Activated T-cell treated with anti-CD3 and anti-CD28 coated beads, Interleukin-2, amount 50 U/mL, for 24 hours (primary cell): Measurements from ENCODE around the gene IFI35.

Source experiments
- DNase-seq: peaks from one replicate; pipeline ENCODE4 v3.0.0-alpha.2; 2020
- H3K27ac Mint-ChIP-seq: 2 replicates; pipeline ENCODE4 v1.8.0; 2020; ENCODE audit warnings: mild to moderate bottlenecking, mixed read lengths
- H3K27me3 Mint-ChIP-seq: 2 replicates; pipeline ENCODE4 v1.8.0; 2020; ENCODE audit warnings: mixed read lengths
- H3K36me3 Mint-ChIP-seq: 2 replicates; pipeline ENCODE4 v1.8.0; 2020; ENCODE audit warnings: low read depth, mixed read lengths
- H3K4me1 Mint-ChIP-seq: 2 replicates; pipeline ENCODE4 v1.8.0; 2020; ENCODE audit warnings: low read depth, mixed read lengths
- H3K4me3 Mint-ChIP-seq: 2 replicates; pipeline ENCODE4 v1.8.0; 2020; ENCODE audit warnings: mild to moderate bottlenecking, moderate library complexity, mixed read lengths
- H3K9me3 Mint-ChIP-seq: 2 replicates; pipeline ENCODE4 v1.8.0; 2020; ENCODE audit warnings: mixed read lengths

The IFI35 gene

DNA sequence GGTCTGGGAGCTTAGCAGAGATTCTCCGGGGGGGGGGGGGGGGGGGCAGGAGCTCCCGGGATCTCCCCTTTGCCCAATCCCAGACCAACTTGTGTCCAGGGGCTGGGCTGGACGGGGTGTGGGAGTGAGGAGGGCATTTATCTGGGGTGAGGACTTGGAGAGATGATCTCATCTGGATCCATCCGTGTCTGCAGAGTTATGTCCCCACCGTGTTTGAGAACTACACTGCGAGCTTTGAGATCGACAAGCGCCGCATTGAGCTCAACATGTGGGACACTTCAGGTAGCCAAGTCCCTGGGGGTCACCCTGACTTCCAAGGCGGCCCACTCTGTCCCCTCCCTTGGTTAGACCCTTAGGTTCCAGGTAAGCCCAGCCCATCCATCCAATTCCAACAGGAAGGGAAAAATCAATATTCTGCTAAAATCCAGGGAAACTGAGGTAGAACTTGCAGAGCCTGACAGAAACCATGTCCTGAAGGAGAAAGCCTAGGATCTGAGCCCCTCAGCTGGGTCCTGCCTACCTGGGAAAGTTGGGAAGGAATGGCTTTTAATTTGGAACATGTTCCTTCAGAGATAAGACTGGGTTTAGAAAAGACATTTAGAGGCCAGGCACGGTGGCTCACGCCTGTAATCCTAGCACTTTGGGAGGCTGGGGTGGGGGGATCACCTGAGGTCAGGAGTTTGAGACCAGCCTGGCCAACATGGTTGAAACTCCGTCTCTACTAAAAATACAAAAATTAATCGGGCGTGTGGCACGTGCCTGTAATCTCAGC is 19.4 kb downstream of the IFI35 start:
- Mint-ChIP-seq H3K27me3 (peaks cover 2% of the 10 kb centered on the region), H3K4me1 (peaks cover 17% of the 10 kb centered on the region), H3K9me3 (no peaks in the 10 kb centered on the region), H3K27ac (no peak overlapping the region), H3K4me3 (no peak overlapping the region), H3K36me3 (no peaks in the 10 kb centered on the region)
- DNase-seq: no peak

DNA sequence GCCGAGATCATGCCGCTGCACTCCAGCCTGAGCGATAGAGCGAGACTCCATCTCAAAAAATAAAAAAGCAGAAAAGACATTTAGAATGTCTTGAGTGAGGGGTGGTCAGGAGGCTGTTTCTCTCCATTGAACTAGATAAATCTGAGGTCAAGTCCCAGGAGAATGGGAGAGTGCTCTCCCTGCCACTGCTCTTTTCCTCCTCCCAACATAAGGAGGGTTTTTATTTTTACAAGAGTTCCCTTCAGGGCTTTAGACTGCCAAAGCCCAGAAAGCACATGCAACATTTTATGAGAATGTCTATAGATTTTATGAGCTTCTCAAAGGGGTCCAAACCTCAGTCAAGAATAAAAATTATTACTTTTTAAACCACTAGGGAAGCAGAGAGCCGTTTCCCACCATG is 20.0 kb downstream of the IFI35 start:
- no peak overlapping the region for H3K4me3 Mint-ChIP-seq
- H3K27ac Mint-ChIP-seq: no peak overlapping the region
- DNase-seq: no peak
- H3K36me3 Mint-ChIP-seq: no peaks in the 10 kb centered on the region
- H3K4me1 Mint-ChIP-seq: peaks cover 13% of the 10 kb centered on the region
- H3K27me3 Mint-ChIP-seq: peaks cover 2% of the 10 kb centered on the region
- H3K9me3 Mint-ChIP-seq: no peaks in the 10 kb centered on the region

DNA sequence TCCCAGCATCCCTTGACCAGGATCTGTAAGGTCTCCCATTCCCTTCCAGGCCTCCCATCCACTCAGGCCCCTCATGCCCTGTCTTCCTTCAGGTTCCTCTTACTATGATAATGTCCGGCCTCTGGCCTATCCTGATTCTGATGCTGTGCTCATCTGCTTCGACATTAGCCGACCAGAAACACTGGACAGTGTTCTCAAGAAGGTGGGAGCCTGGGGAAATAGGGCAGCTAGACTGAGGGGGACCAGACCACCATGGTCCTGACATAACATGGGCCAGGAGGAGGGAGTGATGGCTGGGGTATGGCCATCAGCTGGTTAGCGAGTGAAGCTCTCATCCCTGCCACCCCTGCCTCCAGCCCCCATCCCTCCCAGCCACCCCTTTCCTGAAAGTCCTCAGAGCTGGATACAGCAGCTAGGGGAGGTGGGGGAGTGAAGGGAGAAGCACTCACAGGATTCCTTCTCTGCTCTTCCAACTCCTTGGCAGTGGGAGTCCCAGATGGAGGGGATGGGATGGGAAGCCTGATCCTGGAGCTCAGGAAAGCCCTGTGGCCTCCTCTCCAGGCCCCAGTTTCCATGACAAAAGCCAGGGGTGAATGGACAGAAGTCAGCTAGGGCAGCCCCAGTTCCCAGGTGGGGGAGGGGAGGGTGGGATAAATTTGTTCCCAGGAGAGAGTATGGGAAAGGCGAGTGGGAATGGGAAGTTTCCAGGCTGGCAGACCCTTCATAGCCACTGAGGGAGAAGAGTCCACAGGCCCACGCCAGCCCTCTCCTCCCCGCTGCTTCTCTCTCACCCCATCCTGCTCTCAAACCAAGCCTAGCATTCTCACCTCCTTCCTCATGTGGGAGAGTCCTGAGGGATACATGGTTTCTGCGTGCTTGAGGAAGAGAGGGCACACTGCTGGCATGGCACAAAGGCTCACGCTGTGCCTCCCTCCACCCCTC is 20.8 kb downstream of the IFI35 start:
- Mint-ChIP-seq H3K27me3 (peaks cover 2% of the 10 kb centered on the region), H3K9me3 (no peaks in the 10 kb centered on the region), H3K27ac (no peak overlapping the region), H3K36me3 (no peaks in the 10 kb centered on the region), H3K4me1 (peaks cover 10% of the 10 kb centered on the region), H3K4me3 (no peak overlapping the region)
- DNase-seq: no peak

DNA sequence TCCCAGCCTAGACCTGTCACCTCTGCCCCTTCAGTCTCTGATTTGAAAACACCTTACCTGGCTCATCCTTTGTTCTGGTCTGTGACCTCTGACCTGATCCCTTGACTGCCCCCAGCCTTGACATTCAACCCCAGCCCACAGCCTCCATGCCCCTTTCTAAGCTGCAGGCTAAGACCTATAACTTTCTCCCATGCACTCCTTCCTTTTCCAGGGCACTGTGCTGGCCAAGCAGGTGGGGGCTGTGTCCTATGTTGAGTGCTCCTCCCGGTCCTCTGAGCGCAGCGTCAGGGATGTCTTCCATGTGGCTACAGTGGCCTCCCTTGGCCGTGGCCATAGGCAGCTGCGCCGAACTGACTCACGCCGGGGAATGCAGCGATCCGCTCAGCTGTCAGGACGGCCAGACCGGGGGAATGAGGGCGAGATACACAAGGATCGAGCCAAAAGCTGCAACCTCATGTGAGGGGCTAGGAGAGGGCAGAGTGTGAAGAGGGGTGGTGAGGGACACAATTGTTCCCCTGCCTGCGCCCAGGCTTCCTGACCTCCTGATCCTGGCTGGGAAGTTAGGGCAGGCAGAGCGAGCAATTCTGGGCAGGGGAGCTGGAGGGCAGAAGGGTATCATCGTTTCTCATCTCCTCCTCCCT is 21.8 kb downstream of the IFI35 start:
- H3K27ac Mint-ChIP-seq: no peak overlapping the region
- no peaks in the 10 kb centered on the region for H3K9me3 Mint-ChIP-seq
- no peaks in the 10 kb centered on the region for H3K36me3 Mint-ChIP-seq
- H3K4me1 Mint-ChIP-seq: peaks cover 10% of the 10 kb centered on the region
- DNase-seq: no peak
- H3K27me3 Mint-ChIP-seq: peaks cover 2% of the 10 kb centered on the region
- H3K4me3 Mint-ChIP-seq: no peak overlapping the region

DNA sequence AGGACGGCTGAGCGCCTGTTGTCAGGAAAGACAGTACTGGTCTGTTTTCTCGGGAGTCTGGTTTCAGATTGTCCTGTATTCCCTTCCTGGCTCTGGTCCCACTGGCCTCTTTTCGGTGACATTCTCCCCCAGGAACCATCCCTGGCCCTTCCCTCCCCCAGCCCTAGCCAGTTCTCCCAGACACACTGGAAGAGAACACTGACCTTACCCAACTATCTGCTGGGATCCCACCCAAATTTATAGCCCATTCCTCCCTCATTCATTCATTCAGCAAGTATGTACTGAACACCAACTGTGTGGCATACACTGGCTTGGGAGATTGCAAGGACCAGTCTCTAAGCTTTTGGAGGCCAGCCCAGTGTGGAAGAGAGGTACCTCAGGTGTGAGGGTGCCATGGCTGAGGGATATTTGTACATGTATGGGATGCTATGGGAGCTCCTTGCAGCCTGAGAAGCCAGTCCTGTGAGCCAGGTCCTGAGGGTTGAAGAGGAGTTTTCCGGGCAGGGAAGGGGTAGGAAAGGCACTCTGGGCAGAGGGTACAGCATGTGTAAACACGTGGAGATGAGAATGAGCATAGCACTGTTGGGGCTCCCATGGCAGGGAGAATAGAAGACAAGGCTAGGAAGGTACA is 23.7 kb downstream of the IFI35 start:
- Mint-ChIP-seq H3K27ac (no peak overlapping the region), H3K36me3 (no peaks in the 10 kb centered on the region), H3K4me1 (peaks cover 2% of the 10 kb centered on the region), H3K4me3 (no peak overlapping the region), H3K9me3 (no peaks in the 10 kb centered on the region), H3K27me3 (no peaks in the 10 kb centered on the region)
- DNase-seq: no peak

DNA sequence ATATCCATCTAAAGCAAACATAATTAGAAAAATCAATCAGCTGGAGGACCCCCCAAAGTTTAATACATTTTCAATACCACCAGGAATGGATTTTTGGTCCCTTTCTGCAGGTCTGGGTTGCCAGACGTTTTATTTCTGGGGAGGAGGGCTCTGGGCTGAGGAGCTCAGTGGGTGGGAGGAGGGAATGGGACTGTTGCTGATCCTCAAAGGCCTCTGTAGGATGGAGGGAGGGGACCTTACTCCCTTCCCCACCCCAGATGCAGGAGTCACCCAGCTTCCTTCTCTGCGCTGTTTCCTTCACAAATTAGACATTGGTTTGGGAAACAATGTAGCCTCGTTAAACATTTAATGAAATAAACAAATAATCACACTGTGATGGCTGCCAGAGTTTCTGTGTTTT is 25.1 kb downstream of the IFI35 start:
- no peaks in the 10 kb centered on the region for H3K4me1 Mint-ChIP-seq
- H3K4me3 Mint-ChIP-seq: no peak overlapping the region
- H3K27me3 Mint-ChIP-seq: no peaks in the 10 kb centered on the region
- H3K9me3 Mint-ChIP-seq: no peaks in the 10 kb centered on the region
- no peak overlapping the region for H3K27ac Mint-ChIP-seq
- DNase-seq: no peak
- no peaks in the 10 kb centered on the region for H3K36me3 Mint-ChIP-seq

DNA sequence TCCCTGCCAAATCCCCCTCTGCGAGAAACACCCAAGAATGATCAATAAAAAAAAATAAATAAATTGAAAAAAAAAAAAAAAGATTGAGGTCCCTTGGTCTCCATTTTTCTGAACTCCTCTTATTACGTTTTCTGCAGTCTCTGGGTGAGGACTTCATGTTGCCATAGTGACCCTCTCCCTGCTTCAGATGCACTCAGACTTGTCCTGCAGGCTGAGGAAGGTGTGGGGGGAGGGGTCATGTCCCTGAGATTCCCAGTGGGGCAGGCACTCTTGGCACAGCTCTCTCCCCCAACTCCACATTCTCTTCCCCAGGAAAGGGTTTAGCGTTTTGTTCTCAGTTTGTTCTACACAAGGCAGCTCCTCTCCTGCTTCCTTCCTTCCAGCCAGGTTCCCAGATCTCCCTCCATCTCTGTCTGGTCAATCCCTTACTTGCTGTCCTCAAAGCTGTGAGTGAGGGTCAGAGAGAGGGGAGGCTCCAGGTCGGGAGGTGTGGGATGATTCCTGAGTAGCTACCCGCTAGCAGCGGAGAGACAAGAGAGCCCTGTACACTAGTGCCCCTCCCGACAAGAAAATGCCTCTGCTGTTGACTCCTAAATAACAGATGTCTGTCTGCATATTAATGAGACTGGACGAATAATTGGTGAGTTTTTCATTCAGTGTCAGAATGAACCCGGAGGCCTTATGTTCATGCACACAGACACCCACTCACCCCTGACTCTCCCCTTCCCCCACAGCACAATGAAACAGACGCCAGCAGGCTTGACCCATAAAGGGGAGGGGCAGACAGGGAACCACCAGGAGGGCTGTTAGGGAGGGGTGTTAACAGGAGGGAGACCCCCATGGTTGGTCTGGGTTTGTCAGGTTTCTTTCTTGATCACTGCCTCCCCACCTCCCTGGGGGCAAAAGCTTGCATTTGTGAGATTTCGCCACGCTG is 27.6 kb downstream of the IFI35 start:
- Mint-ChIP-seq H3K4me3 (no peak overlapping the region), H3K27ac (peak overlapping the region; percentile 8), H3K9me3 (no peaks in the 10 kb centered on the region), H3K4me1 (no peaks in the 10 kb centered on the region), H3K36me3 (no peaks in the 10 kb centered on the region), H3K27me3 (no peaks in the 10 kb centered on the region)
- no peak for DNase-seq

DNA sequence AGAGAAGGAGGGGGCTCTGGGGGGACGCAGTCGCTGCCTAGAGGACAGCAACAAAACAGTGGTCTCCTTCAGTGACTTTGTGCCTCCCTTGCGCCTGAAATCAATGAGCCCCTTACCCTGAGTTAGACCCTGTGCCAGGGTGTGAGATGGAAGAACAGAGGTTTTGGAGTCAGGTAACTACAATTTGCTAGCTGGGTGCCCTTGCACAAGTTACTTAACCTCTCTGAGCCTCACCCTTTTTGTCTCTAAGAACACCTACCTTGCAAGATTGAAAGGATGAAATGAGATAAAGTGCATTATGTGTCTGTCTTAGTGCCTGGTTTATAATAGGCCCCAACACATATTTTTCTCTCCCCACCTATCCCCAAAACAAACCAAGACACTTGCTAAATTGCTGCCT is 28.3 kb downstream of the IFI35 start:
- no peak for DNase-seq
- H3K4me1 Mint-ChIP-seq: no peaks in the 10 kb centered on the region
- no peaks in the 10 kb centered on the region for H3K36me3 Mint-ChIP-seq
- H3K9me3 Mint-ChIP-seq: no peaks in the 10 kb centered on the region
- H3K4me3 Mint-ChIP-seq: no peak overlapping the region
- H3K27ac Mint-ChIP-seq: no peak overlapping the region
- H3K27me3 Mint-ChIP-seq: no peaks in the 10 kb centered on the region

DNA sequence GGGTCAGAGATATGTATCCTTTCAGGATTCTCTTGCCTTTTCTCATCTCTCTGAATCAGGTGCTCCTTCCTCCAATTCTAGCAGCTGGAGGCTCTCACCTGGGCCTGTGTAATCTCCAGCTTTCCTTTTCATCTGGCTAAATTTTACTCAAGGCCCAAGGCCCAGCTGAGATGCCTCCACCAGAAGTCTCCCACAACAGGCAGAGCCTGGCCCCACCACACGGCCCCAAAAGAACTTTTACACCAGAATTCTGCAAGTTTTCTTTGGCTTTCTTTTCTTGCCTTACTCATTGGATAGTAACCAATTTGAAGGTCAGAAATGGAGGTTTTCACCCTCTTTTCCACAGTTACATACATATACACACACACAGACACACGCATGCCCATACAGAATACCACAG is 33.1 kb downstream of the IFI35 start:
- peaks cover 16% of the 10 kb centered on the region for H3K36me3 Mint-ChIP-seq
- no peak overlapping the region for H3K4me3 Mint-ChIP-seq
- no peak for DNase-seq
- no peaks in the 10 kb centered on the region for H3K27me3 Mint-ChIP-seq
- no peaks in the 10 kb centered on the region for H3K9me3 Mint-ChIP-seq
- H3K4me1 Mint-ChIP-seq: no peaks in the 10 kb centered on the region
- no peak overlapping the region for H3K27ac Mint-ChIP-seq

DNA sequence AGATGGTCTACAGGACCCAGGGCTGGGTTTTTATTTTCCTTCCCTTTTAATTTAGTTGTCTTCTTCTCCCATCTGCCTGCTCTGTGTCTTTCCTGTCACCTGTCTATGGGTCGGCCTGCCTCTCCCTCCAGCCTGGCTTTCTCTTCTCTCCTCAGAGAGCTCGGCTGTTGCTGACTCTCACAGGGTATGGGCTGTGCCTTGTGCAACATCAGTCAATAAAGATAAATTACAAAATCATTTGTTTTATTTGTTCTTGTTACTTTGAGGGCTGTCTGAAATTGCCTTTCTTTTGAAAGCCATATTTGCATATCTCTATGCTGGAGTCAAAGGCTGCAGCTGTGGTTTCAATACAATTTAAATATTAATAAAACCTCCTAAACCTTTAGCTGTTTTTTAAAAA is 34.1 kb downstream of the IFI35 start:
- Mint-ChIP-seq H3K4me1 (no peaks in the 10 kb centered on the region), H3K27me3 (no peaks in the 10 kb centered on the region), H3K36me3 (peaks cover 26% of the 10 kb centered on the region), H3K27ac (no peak overlapping the region), H3K9me3 (no peaks in the 10 kb centered on the region), H3K4me3 (no peak overlapping the region)
- no peak for DNase-seq

DNA sequence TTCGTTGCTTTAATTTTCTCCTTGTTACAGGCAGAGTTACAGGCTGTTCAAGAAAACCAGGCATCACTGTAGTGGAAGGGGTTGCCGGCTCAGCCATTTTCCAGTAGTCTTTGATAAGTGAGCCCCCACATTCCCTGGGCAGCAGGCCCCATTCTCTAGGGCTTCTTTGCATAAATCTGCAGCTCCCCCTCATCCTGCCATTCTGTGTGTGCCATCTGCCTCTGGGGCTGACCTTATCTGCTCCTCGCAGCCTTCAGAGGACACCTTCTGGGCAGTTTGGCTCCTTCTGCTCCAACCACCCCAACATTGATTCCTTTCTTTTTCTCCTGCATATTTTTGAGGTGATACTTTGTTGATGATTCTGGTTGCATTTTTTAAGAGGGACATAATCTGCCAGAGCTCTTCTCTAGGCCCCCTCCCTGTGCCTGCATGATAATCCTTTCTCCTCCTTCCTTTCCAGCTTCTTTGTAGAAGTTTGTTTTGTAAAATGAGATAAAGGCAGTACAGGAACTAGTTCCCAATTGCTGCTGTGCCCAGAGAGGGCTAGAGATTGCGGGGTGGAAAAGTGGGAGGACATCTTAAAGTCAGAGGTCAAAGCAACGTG is 35.5 kb downstream of the IFI35 start:
- no peak for DNase-seq
- no peak overlapping the region for H3K4me3 Mint-ChIP-seq
- H3K4me1 Mint-ChIP-seq: no peaks in the 10 kb centered on the region
- H3K36me3 Mint-ChIP-seq: peaks cover 35% of the 10 kb centered on the region
- H3K27ac Mint-ChIP-seq: no peak overlapping the region
- no peaks in the 10 kb centered on the region for H3K27me3 Mint-ChIP-seq
- H3K9me3 Mint-ChIP-seq: no peaks in the 10 kb centered on the region

DNA sequence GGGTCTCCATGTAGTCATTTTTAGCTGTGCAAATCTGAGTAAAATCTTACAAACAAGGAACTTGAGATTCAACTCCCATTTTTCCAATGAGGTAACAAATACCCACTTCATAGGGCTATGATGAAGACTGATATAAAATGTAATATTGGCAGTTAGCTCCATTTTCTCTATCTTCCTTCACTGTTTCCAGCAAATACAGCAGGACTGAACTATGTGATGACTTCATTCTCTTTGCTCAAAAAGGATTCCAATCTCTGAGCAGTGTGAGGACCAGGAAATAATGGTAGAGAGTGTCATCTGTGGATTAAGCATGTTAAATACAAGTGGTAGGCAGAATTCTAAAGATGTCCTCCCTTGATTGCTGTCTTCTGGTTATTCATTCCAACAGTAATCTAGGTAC is 36.7 kb downstream of the IFI35 start:
- DNase-seq: no peak
- no peaks in the 10 kb centered on the region for H3K4me1 Mint-ChIP-seq
- peaks cover 46% of the 10 kb centered on the region for H3K36me3 Mint-ChIP-seq
- no peak overlapping the region for H3K27ac Mint-ChIP-seq
- no peaks in the 10 kb centered on the region for H3K27me3 Mint-ChIP-seq
- no peak overlapping the region for H3K4me3 Mint-ChIP-seq
- H3K9me3 Mint-ChIP-seq: no peaks in the 10 kb centered on the region

DNA sequence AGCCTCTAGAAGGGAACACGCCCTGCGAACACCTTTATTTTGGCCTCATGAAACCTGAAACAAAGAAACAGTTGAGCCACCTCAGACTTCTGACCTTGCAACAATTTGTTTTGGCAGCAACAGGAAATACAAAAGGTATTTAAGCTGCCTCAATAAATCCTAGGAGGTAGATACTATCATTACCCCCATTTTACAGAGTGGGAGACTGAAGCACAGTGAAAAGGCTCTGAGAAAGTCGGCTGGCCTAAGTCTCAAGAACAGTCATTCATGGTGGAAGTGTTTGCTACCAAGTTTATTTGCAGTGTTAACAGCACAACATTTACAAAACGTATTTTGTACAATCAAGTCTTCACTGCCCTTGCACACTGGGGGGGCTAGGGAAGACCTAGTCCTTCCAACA is 37.4 kb downstream of the IFI35 start:
- no peaks in the 10 kb centered on the region for H3K9me3 Mint-ChIP-seq
- H3K36me3 Mint-ChIP-seq: peaks cover 53% of the 10 kb centered on the region
- no peak for DNase-seq
- H3K27ac Mint-ChIP-seq: no peak overlapping the region
- H3K4me3 Mint-ChIP-seq: no peak overlapping the region
- no peaks in the 10 kb centered on the region for H3K27me3 Mint-ChIP-seq
- no peaks in the 10 kb centered on the region for H3K4me1 Mint-ChIP-seq
